GM23338 (cell line): ENCODE measurements around the gene ANKRD13C. TPM values are rescaled to one million over a fixed set of nuclear protein-coding genes. Genes with fewer than 3 reads are reported as not detected.

Experiments used
- ATAC-seq: fragments of 200-7000 bp; cut with Tn5 transposase; 3 replicates; pipeline ENCODE4 v1.9.1; 2020
- DNase-seq: peaks from one replicate; pipeline ENCODE4 v3.0.0-alpha.2; 2015; ENCODE audit warnings: low spot score
- H2AFZ ChIP-seq: fragments of 200-600 bp; sonication (generic); 2 replicates; pipeline ENCODE4 v1.8.0; 2016; ENCODE audit warnings: antibody characterized with exemption, mild to moderate bottlenecking, moderate library complexity
- H3F3A ChIP-seq: fragments of 200-600 bp; sonication (generic); replicated peaks from 2 replicates; pipeline ENCODE4 v1.8.0; 2017; ENCODE audit warnings: antibody characterized with exemption, mixed run types, low read depth
- H3K27ac ChIP-seq: fragments of 200-600 bp; sonication (generic); 2 replicates; pipeline ENCODE4 v1.6.1; 2016; ENCODE audit warnings: low read depth
- H3K27me3 ChIP-seq: fragments of 200-600 bp; sonication (generic); 2 replicates; pipeline ENCODE4 v1.8.0; 2016; ENCODE audit warnings: mild to moderate bottlenecking, mixed run types, moderate library complexity; ENCODE audit not compliant: insufficient read depth
- H3K36me3 ChIP-seq: fragments of 200-600 bp; sonication (generic); 2 replicates; pipeline ENCODE4 v1.8.0; 2016; ENCODE audit warnings: mild to moderate bottlenecking; ENCODE audit not compliant: insufficient read depth
- H3K4me1 ChIP-seq: fragments of 200-600 bp; sonication (generic); 2 replicates; pipeline ENCODE4 v1.8.0; 2016; ENCODE audit warnings: mild to moderate bottlenecking, moderate library complexity; ENCODE audit not compliant: insufficient read depth
- H3K4me2 ChIP-seq: fragments of 200-600 bp; sonication (generic); 2 replicates; pipeline ENCODE4 v1.7.1; 2017; ENCODE audit warnings: mixed run types
- H3K4me3 ChIP-seq: fragments of 200-600 bp; sonication (generic); 2 replicates; pipeline ENCODE4 v1.6.1; 2016; ENCODE audit warnings: mixed run types
- H3K79me2 ChIP-seq: fragments of 200-600 bp; sonication (generic); replicated peaks from 2 replicates; pipeline ENCODE4 v1.8.0; 2017; ENCODE audit warnings: mild to moderate bottlenecking; ENCODE audit not compliant: insufficient read depth
- H3K9me2 ChIP-seq: fragments of 200-600 bp; sonication (generic); 2 replicates; pipeline ENCODE4 v1.8.0; 2017; ENCODE audit not compliant: insufficient read depth
- H4K20me1 ChIP-seq: fragments of 200-600 bp; sonication (generic); replicated peaks from 2 replicates; pipeline ENCODE4 v1.8.0; 2017; ENCODE audit warnings: mild to moderate bottlenecking; ENCODE audit not compliant: insufficient read depth
- H3K27ac Mint-ChIP-seq: 2 replicates; pipeline ENCODE4 v1.8.0; 2020; ENCODE audit warnings: inconsistent platforms, mild to moderate bottlenecking, moderate library complexity, mixed read lengths
- H3K27me3 Mint-ChIP-seq: 3 replicates; pipeline ENCODE4 v1.8.0; 2022; ENCODE audit warnings: low read depth, mild to moderate bottlenecking, moderate library complexity, mixed read lengths, inconsistent platforms; ENCODE audit not compliant: insufficient read depth, poor library complexity
- H3K36me3 Mint-ChIP-seq: 3 replicates; pipeline ENCODE4 v1.8.0; 2021; ENCODE audit warnings: low read depth, mild to moderate bottlenecking, inconsistent platforms, moderate library complexity, mixed read lengths
- H3K4me1 Mint-ChIP-seq: 3 replicates; pipeline ENCODE4 v1.8.0; 2020; ENCODE audit warnings: mild to moderate bottlenecking, inconsistent platforms, mixed read lengths
- H3K4me3 Mint-ChIP-seq: 3 replicates; pipeline ENCODE4 v1.8.0; 2021; ENCODE audit warnings: moderate library complexity, mild to moderate bottlenecking, inconsistent platforms, mixed read lengths
- H3K9me3 Mint-ChIP-seq: 3 replicates; pipeline ENCODE4 v1.8.0; 2020; ENCODE audit warnings: moderate library complexity, mild to moderate bottlenecking, inconsistent platforms, mixed read lengths
- CREB1 ChIP-seq: fragments of 250-450 bp; sonication (Bioruptor Pico); IDR thresholded peaks from 2 replicates; pipeline ENCODE4 v1.5.0; 2020; ENCODE audit warnings: low read depth, mild to moderate bottlenecking, moderate library complexity
- EZH2 ChIP-seq: fragments of 200-600 bp; sonication (generic); IDR thresholded peaks from one replicate; pipeline ENCODE4 v1.8.0; 2017; ENCODE audit warnings: antibody characterized with exemption, mild to moderate bottlenecking, low read depth; ENCODE audit not compliant: unreplicated experiment
- JUNB ChIP-seq: IDR thresholded peaks from one replicate; pipeline ENCODE4 v1.6.1; 2016; ENCODE audit warnings: antibody characterized with exemption; ENCODE audit not compliant: unreplicated experiment
- NANOG ChIP-seq: IDR thresholded peaks from 2 replicates; pipeline ENCODE4 v1.6.1; 2016; ENCODE audit warnings: antibody characterized with exemption, borderline replicate concordance
- POLR2AphosphoS5 ChIP-seq: IDR thresholded peaks from 2 replicates; pipeline ENCODE4 v1.6.1; 2016; ENCODE audit warnings: antibody characterized with exemption, low read depth
- REST ChIP-seq: IDR thresholded peaks from one replicate; pipeline ENCODE4 v1.6.1; 2018; ENCODE audit warnings: antibody characterized with exemption; ENCODE audit not compliant: unreplicated experiment
- polyA plus RNA-seq: library from polyadenylated mRNA; unstranded; fragments of >200 nt; fragmentation: Nextera tagmentation; extraction: Ambion mirVana; gene quantifications from 2 replicates; pipeline ENCODE4 v1.2.1, GENCODE V29; 2016
- total RNA-seq: library from RNA; depleted of rRNA; stranded (reverse); fragments of >200 nt; shearing (Covaris generic); gene quantifications from 2 replicates; pipeline ENCODE4 v1.2.3, GENCODE V29; 2014
- TF ChIP-seq, protein P1 (sequence below): IDR thresholded peaks from 2 replicates; pipeline ENCODE4 v1.6.1; 2016; ENCODE audit warnings: antibody characterized with exemption
- TF ChIP-seq, protein P2 (sequence below): fragments of 250-450 bp; sonication (Bioruptor Pico); IDR thresholded peaks from 2 replicates; pipeline ENCODE4 v1.5.0; 2020; ENCODE audit warnings: mild to moderate bottlenecking, moderate library complexity

The ANKRD13C gene
- total and polyA plus RNA-seq, 2 experiments from 2014 or later, result 12.3 to 32.5 TPM

DNA sequence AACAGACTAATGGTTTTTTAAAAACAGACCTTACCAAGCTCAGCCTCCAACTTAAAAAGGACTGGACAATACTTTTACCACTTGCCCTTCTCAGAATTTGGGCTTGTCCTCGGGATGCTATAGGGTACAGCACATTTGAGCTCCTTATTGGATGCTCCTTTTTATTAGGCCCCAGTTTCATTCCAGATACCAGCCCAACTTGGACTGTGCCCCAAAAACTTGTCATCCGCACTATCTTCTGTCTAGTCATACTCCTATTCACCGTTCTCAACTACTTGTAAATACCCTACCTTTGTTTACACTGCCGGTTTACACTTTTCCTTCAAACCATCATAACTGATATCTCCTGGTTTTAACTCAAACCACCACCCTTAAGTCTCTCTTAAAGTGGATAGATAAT lies 17.9 kb upstream of the ANKRD13C start:
- H3K79me2 ChIP-seq, result no peaks in the 10 kb centered on the region
- no peaks in the 10 kb centered on the region; the same call in 2 of the 3 replicates for H3K36me3 Mint-ChIP-seq
- H3K4me1 Mint-ChIP-seq, result peaks cover 15% of the 10 kb centered on the region

More for the DNA sequence above, 17.9 kb upstream of the ANKRD13C start:
- no peaks in the 10 kb centered on the region for H4K20me1 ChIP-seq
- no peaks in the 10 kb centered on the region for H3K36me3 ChIP-seq
- TF ChIP-seq EZH2 (no peak), NANOG (no peak), CREB1 (CRISPR knock-in tag) (no peak), POLR2AphosphoS5 (no peak), REST (no peak), JUNB (no peak)
- TF ChIP-seq, protein P1, sequence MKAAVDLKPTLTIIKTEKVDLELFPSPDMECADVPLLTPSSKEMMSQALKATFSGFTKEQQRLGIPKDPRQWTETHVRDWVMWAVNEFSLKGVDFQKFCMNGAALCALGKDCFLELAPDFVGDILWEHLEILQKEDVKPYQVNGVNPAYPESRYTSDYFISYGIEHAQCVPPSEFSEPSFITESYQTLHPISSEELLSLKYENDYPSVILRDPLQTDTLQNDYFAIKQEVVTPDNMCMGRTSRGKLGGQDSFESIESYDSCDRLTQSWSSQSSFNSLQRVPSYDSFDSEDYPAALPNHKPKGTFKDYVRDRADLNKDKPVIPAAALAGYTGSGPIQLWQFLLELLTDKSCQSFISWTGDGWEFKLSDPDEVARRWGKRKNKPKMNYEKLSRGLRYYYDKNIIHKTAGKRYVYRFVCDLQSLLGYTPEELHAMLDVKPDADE, result no peak
- TF ChIP-seq, protein P2, sequence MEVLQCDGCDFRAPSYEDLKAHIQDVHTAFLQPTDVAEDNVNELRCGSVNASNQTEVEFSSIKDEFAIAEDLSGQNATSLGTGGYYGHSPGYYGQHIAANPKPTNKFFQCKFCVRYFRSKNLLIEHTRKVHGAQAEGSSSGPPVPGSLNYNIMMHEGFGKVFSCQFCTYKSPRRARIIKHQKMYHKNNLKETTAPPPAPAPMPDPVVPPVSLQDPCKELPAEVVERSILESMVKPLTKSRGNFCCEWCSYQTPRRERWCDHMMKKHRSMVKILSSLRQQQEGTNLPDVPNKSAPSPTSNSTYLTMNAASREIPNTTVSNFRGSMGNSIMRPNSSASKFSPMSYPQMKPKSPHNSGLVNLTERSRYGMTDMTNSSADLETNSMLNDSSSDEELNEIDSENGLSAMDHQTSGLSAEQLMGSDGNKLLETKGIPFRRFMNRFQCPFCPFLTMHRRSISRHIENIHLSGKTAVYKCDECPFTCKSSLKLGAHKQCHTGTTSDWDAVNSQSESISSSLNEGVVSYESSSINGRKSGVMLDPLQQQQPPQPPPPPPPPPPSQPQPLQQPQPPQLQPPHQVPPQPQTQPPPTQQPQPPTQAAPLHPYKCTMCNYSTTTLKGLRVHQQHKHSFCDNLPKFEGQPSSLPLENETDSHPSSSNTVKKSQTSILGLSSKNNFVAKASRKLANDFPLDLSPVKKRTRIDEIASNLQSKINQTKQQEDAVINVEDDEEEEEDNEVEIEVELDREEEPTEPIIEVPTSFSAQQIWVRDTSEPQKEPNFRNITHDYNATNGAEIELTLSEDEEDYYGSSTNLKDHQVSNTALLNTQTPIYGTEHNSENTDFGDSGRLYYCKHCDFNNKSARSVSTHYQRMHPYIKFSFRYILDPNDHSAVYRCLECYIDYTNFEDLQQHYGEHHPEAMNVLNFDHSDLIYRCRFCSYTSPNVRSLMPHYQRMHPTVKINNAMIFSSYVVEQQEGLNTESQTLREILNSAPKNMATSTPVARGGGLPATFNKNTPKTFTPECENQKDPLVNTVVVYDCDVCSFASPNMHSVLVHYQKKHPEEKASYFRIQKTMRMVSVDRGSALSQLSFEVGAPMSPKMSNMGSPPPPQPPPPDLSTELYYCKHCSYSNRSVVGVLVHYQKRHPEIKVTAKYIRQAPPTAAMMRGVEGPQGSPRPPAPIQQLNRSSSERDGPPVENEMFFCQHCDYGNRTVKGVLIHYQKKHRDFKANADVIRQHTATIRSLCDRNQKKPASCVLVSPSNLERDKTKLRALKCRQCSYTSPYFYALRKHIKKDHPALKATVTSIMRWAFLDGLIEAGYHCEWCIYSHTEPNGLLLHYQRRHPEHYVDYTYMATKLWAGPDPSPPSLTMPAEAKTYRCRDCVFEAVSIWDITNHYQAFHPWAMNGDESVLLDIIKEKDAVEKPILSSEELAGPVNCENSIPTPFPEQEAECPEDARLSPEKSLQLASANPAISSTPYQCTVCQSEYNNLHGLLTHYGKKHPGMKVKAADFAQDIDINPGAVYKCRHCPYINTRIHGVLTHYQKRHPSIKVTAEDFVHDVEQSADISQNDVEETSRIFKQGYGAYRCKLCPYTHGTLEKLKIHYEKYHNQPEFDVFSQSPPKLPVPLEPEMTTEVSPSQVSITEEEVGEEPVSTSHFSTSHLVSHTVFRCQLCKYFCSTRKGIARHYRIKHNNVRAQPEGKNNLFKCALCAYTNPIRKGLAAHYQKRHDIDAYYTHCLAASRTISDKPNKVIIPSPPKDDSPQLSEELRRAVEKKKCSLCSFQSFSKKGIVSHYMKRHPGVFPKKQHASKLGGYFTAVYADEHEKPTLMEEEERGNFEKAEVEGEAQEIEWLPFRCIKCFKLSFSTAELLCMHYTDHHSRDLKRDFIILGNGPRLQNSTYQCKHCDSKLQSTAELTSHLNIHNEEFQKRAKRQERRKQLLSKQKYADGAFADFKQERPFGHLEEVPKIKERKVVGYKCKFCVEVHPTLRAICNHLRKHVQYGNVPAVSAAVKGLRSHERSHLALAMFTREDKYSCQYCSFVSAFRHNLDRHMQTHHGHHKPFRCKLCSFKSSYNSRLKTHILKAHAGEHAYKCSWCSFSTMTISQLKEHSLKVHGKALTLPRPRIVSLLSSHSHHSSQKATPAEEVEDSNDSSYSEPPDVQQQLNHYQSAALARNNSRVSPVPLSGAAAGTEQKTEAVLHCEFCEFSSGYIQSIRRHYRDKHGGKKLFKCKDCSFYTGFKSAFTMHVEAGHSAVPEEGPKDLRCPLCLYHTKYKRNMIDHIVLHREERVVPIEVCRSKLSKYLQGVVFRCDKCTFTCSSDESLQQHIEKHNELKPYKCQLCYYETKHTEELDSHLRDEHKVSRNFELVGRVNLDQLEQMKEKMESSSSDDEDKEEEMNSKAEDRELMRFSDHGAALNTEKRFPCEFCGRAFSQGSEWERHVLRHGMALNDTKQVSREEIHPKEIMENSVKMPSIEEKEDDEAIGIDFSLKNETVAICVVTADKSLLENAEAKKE, result no peak
- H3K27ac ChIP-seq, result peak overlapping the region; percentile 93; the same call in 1 of the 2 replicates
- no peaks in the 10 kb centered on the region for H3K27me3 ChIP-seq
- DNase-seq (no peak), ATAC-seq (no peak)
- no peak overlapping the region for H3K4me3 ChIP-seq
- 0 out of 2 replicates have a peak overlapping the region, but pooled peaks have one; percentile 3 for H2AFZ ChIP-seq
- H3K9me2 ChIP-seq, result no peaks in the 10 kb centered on the region; the same call in 1 of the 2 replicates
- H3F3A ChIP-seq, result no peaks in the 10 kb centered on the region
- no peak overlapping the region for H3K27ac Mint-ChIP-seq
- peaks cover 2% of the 10 kb centered on the region for H3K27me3 Mint-ChIP-seq
- no peaks in the 10 kb centered on the region for H3K9me3 Mint-ChIP-seq
- H3K4me3 Mint-ChIP-seq, result no peak overlapping the region
- H3K4me1 ChIP-seq, result peaks cover 19% of the 10 kb centered on the region
- H3K4me2 ChIP-seq, result peak overlapping the region; percentile 9; the same call in 1 of the 2 replicates
